Liver (tissue), 9 donors: ENCODE results near the gene NSMF. TPM values are rescaled to one million over a fixed set of nuclear protein-coding genes. Genes with fewer than 3 reads are reported as not detected.

Experiments used
- DNase-seq: peaks from one replicate; pipeline ENCODE4 v3.0.0-alpha.2; 2017; ENCODE audit warnings: low spot score
- H3K27ac ChIP-seq, 2 donors: one replicate each; pipeline ENCODE4 v1.7.0; 2013; ENCODE audit warnings: inconsistent platforms in 2 of 2, low read length in 2 of 2, control low read depth in 1 of 2, low read depth in 1 of 2, mild to moderate bottlenecking in 1 of 2
- H3K27me3 ChIP-seq, 4 donors: one replicate each; pipeline versions ENCODE4 v1.6.1 to v1.7.0; 2013; ENCODE audit warnings: low read length in 3 of 4, inconsistent platforms in 1 of 4, mild to moderate bottlenecking in 1 of 4, moderate library complexity in 1 of 4; ENCODE audit not compliant: control insufficient read depth in 4 of 4, insufficient read depth in 4 of 4
- H3K36me3 ChIP-seq, 4 donors: one replicate each; pipeline versions ENCODE4 v1.6.1 to v1.7.0; 2013; ENCODE audit warnings: low read length in 3 of 4, mild to moderate bottlenecking in 3 of 4, low read depth in 1 of 4, moderate library complexity in 1 of 4; ENCODE audit not compliant: control insufficient read depth in 4 of 4, insufficient read depth in 3 of 4
- H3K4me1 ChIP-seq, 4 donors: one replicate each; pipeline versions ENCODE4 v1.6.1 to v1.7.0; 2013; ENCODE audit warnings: low read length in 3 of 4, mild to moderate bottlenecking in 3 of 4, moderate library complexity in 1 of 4; ENCODE audit not compliant: control insufficient read depth in 4 of 4, insufficient read depth in 4 of 4
- H3K4me3 ChIP-seq, 3 donors: one replicate each; pipeline versions ENCODE4 v1.6.1 to v1.7.0; 2013; ENCODE audit warnings: low read length in 3 of 3, control low read depth in 1 of 3, low read depth in 1 of 3, mild to moderate bottlenecking in 1 of 3
- H3K9ac ChIP-seq, 2 donors: one replicate each; pipeline ENCODE4 v1.7.0; 2013; ENCODE audit warnings: low read length in 2 of 2, mild to moderate bottlenecking in 2 of 2, moderate library complexity in 2 of 2, control low read depth in 1 of 2, low read depth in 1 of 2
- H3K9me3 ChIP-seq, 4 donors: one replicate each; pipeline versions ENCODE4 v1.6.1 to v1.7.0; 2013; ENCODE audit warnings: low read length in 3 of 4; ENCODE audit not compliant: control insufficient read depth in 4 of 4
- CTCF ChIP-seq: fragments of 150-350 bp; IDR thresholded peaks from 2 replicates; pipeline ENCODE4 v1.5.1; 2017; ENCODE audit warnings: improper control_type of control experiment, low read depth, low read length; ENCODE audit not compliant: missing input control
- EGR1 ChIP-seq, 2 donors: IDR thresholded peaks; 2 replicates each; pipeline ENCODE4 v1.6.1; 2016 to 2018; ENCODE audit warnings: antibody characterized with exemption in 2 of 2, low read depth in 2 of 2
- FOXA1 ChIP-seq: IDR thresholded peaks from 2 replicates; pipeline ENCODE4 v1.6.1; 2016; ENCODE audit warnings: antibody characterized with exemption
- FOXA2 ChIP-seq: IDR thresholded peaks from 2 replicates; pipeline ENCODE4 v1.6.1; 2016; ENCODE audit warnings: antibody characterized with exemption
- GABPA ChIP-seq, 2 donors: IDR thresholded peaks in 1 of 2; conservative IDR thresholded peaks in 1 of 2; 2 replicates each; pipeline ENCODE4 v1.6.1; 2016; ENCODE audit warnings: antibody characterized with exemption in 2 of 2, mild to moderate bottlenecking in 1 of 2, moderate library complexity in 1 of 2
- HNF4A ChIP-seq, 2 donors: conservative IDR thresholded peaks; 2 replicates each; pipeline ENCODE4 v1.6.1; 2016; ENCODE audit warnings: antibody characterized with exemption in 2 of 2, mild to moderate bottlenecking in 2 of 2
- JUND ChIP-seq, 2 donors: IDR thresholded peaks; 2 replicates each; pipeline ENCODE4 v1.6.1; 2016; ENCODE audit warnings: antibody characterized with exemption in 2 of 2
- RAD21 ChIP-seq, 2 donors: IDR thresholded peaks; 2 replicates each; pipeline ENCODE4 v1.6.1; 2016; ENCODE audit warnings: antibody characterized with exemption in 2 of 2, mild to moderate bottlenecking in 2 of 2
- REST ChIP-seq: IDR thresholded peaks from 2 replicates; pipeline ENCODE4 v1.6.1; 2016; ENCODE audit warnings: antibody characterized with exemption, mild to moderate bottlenecking
- RXRA ChIP-seq, 2 donors: IDR thresholded peaks; 2 replicates each; pipeline ENCODE4 v1.6.1; 2017 to 2018; ENCODE audit warnings: antibody characterized with exemption in 2 of 2, mild to moderate bottlenecking in 1 of 2
- SP1 ChIP-seq: IDR thresholded peaks from 2 replicates; pipeline ENCODE4 v1.6.1; 2018; ENCODE audit warnings: antibody characterized with exemption, mild to moderate bottlenecking
- TAF1 ChIP-seq: conservative IDR thresholded peaks from 2 replicates; pipeline ENCODE4 v1.6.1; 2016; ENCODE audit warnings: antibody characterized with exemption, mild to moderate bottlenecking
- YY1 ChIP-seq: IDR thresholded peaks from 2 replicates; pipeline ENCODE4 v1.6.1; 2016; ENCODE audit warnings: antibody characterized with exemption, mild to moderate bottlenecking
- WGBS: extraction: QIAGEN DNeasy Blood & Tissue Kit; methylation state at CpG from one replicate; pipeline ENCODE4 v1.1.7; 2013; 5-methylcytosine and 5-hydroxymethylcytosine counted together
- polyA plus RNA-seq, 2 donors: library from polyadenylated mRNA; stranded (reverse) in 1 of 2; unstranded in 1 of 2; fragments of 200-250 nt in 1 of 2; fragments of >200 nt in 1 of 2; fragmentation: Nextera tagmentation in 1 of 2; extraction: Ambion mirVana in 1 of 2; gene quantifications; one replicate each; pipeline versions ENCODE4 v1.2.1 to v1.2.3, GENCODE V29; 2013 to 2015
- total RNA-seq, 2 donors: library from RNA; depleted of rRNA; stranded (reverse); fragments of >200 nt; gene quantifications; one replicate each; pipeline ENCODE4 v1.2.3, GENCODE V29; 2014
- TF ChIP-seq, protein P1 (sequence below): IDR thresholded peaks from 2 replicates; pipeline ENCODE4 v1.6.1; 2016; ENCODE audit warnings: antibody characterized with exemption
- donor health status: healthy.
- donor health status: healthy.
- donor health status: healthy.
- donor health status: healthy.
- donor health status: healthy.

Gene NSMF
- total and polyA plus RNA-seq, 4 donors = 1.7 to 13.5 (median 8.7) TPM

GRCh38 chr9:137502008-137502911 is 43.1 kb upstream of the NSMF start:
- H3K27ac ChIP-seq = no peak overlapping the region
- no peak for DNase-seq
- H3K4me1 ChIP-seq = no peaks in the 10 kb centered on the region
- WGBS = 88% methylated on average over 36 of the region's 36 CpGs
- peaks cover 0 to 23% (median 2%) of the 10 kb centered on the region in 4 donors for H3K36me3 ChIP-seq
- no peak overlapping the region for H3K4me3 ChIP-seq
- no peaks in the 10 kb centered on the region for H3K9me3 ChIP-seq
- TF ChIP-seq HNF4A (conservative IDR thresholded peaks at IDR 0.05) = no peak
- TF ChIP-seq FOXA1 = no peak
- H3K27me3 ChIP-seq = no peaks in the 10 kb centered on the region
- no peak overlapping the region for H3K9ac ChIP-seq

DNA sequence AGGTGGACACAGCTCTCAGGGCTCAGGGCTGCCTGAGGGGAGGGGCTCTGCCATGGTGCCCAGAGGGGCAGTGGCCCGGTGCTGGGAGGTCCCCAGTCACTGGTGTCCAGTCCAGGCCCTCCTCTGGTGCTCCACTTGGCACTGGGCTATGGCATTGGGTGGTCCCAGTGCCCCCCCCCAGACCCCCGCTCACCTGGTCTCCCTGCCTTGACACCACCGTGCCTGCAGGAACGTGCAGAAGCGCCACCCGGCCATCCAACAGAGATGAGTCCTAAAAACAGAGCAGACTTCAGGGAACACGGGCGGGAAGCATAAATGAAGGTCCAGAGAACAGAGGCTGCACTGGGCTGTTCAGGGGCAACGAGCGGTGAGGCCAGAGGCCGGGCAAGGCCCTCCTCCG is 42.3 kb upstream of the NSMF start:
- Histone ChIP-seq H3K27ac (no peak overlapping the region), H3K27me3 (no peaks in the 10 kb centered on the region), H3K4me1 (no peaks in the 10 kb centered on the region), H3K9me3 (no peaks in the 10 kb centered on the region), H3K4me3 (no peak overlapping the region), H3K36me3 (peaks cover 0 to 26% (median 2%) of the 10 kb centered on the region in 4 donors), H3K9ac (no peak overlapping the region)
- WGBS = 96% methylated on average over 12 of the region's 12 CpGs
- no peak for DNase-seq
- TF ChIP-seq, protein P1, sequence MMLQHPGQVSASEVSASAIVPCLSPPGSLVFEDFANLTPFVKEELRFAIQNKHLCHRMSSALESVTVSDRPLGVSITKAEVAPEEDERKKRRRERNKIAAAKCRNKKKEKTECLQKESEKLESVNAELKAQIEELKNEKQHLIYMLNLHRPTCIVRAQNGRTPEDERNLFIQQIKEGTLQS = no peak
- no peak for TF ChIP-seq REST
- no peak for TF ChIP-seq CTCF

DNA sequence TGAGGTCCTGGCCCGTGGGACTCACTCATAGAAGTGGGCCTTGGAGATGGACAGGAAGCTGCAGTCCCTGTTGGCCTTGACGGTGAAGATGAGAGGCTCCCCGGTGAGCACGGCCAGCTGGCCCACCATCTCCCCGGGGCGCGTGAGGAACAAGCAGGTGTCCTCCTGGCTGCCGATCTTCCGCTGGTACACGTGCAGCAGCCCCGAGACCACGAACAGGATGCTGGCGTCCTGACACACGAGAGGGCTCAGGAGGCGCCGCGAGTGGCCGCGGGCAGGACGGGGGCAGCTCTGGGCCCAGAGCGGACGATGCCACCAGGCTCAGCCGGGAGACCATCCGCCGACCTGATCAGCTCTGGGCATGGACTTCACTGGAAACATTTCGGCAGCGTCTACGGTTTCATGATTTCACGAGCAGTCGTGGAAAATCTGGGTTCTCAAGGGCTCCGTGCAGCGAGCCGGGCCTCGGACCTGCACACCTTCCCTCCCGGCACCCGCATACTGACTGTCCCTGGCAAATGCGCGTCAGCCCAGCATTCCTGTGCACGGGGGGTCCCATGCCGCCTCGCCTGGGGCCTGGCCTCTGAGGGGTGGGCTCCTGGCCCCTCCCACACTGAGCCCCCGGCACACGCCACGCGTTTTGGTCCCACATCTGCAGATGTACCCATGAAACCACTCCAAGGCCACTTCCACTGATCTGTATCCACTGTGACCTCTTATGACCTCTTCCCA is 41.7 kb upstream of the NSMF start:
- Histone ChIP-seq H3K36me3 (peaks cover 0 to 26% (median 2%) of the 10 kb centered on the region in 4 donors), H3K4me1 (no peaks in the 10 kb centered on the region), H3K27ac (no peak overlapping the region), H3K9me3 (no peaks in the 10 kb centered on the region), H3K9ac (no peak overlapping the region), H3K27me3 (no peaks in the 10 kb centered on the region), H3K4me3 (no peak overlapping the region)
- 92% methylated on average over 45 of the region's 45 CpGs for WGBS
- DNase-seq = no peak
- TF ChIP-seq FOXA2 (no peak), GABPA (IDR thresholded peaks at IDR 0.05 in 1 of 2, conservative IDR thresholded peaks at IDR 0.05 in 1 of 2) (no peak), SP1 (no peak), EGR1 (IDR thresholded peaks at IDR 0.05; ENCODE audit: low read depth in 2 of 2) (no peak), TAF1 (no peak), JUND (IDR thresholded peaks at IDR 0.05) (no peak), HNF4A (conservative IDR thresholded peaks at IDR 0.05) (no peak), FOXA1 (no peak), YY1 (no peak), REST (no peak), RXRA (IDR thresholded peaks at IDR 0.05) (no peak), RAD21 (IDR thresholded peaks at IDR 0.05) (no peak)
- TF ChIP-seq, protein P1 = no peak
